GM12865 (cell line): ENCODE data around the gene CEACAM1.
A peak's percentile ranks its signal among the peaks of the same experiment; 100 is the strongest.
"Not testable (repeated sequence)": the region's sequence is repeated elsewhere in the genome, so short reads cannot be mapped to it uniquely, and the experiment has no call there.

Source experiments
- DNase-seq: peaks from one replicate; pipeline ENCODE4 v3.0.0; 2010; ENCODE audit warnings: low read depth
- H3K4me3 ChIP-seq: 2 replicates; pipeline ENCODE4 v1.5.1; 2011; ENCODE audit warnings: mild to moderate bottlenecking, low read depth, low read length, control low read depth
- CTCF ChIP-seq: IDR thresholded peaks from 2 replicates; pipeline ENCODE4 v1.5.1; 2011; ENCODE audit warnings: low read length, control low read depth, low read depth, inconsistent platforms; ENCODE audit not compliant: insufficient read depth; ENCODE audit errors: missing control alignments

The CEACAM1 gene

GRCh38 chr19:42487798-42488178 is 40.5 kb downstream of the CEACAM1 start:
- no peak for TF ChIP-seq CTCF
- no peak for DNase-seq
- H3K4me3 ChIP-seq: no peak overlapping the region

GRCh38 chr19:42487032-42487797 is 41.1 kb downstream of the CEACAM1 start:
- no peak for TF ChIP-seq CTCF
- DNase-seq: no peak
- no peak overlapping the region for H3K4me3 ChIP-seq

- not testable (repeated sequence) for DNase-seq, H3K4me3 ChIP-seq
Measured at GRCh38 chr19:42485036-42485435, 43.2 kb downstream of the CEACAM1 start.

DNA sequence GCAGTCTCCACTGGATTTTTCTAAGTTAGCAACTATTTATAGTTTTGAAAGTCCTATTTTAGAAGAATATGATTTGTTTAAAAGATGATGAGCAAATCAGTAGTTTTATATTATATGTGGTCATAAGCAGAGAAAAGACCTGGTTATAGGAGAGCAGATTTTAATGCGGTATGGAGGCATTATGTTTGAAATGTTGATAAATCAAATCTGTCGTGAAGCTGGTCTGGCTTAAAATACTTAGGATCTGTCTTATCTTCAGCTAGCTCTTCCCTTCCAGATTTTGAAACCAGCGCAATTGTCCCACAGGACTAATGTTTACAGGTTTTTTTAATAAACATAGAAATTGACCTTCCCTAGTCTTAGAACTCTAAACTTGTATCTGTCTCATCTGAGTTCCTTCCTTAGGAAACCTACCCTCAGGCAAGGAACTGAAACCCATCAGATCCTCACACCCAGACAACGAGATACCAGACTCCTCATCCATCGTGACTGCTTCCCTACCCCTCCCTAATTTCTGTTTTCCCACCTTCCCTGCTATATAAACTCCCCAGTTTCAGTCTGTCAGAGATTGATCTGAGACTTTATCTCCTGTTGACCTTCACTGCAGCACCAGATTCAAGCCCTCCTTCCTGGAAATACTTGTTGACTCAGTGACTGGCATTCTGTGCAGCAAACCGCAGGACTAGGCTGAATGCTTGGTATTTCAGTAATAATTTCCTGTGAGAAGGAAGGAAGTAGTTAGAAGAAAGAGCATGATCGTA is 47.8 kb downstream of the CEACAM1 start:
- no peak overlapping the region for H3K4me3 ChIP-seq
- TF ChIP-seq CTCF: no peak
- peak; percentile 19 for DNase-seq

DNA sequence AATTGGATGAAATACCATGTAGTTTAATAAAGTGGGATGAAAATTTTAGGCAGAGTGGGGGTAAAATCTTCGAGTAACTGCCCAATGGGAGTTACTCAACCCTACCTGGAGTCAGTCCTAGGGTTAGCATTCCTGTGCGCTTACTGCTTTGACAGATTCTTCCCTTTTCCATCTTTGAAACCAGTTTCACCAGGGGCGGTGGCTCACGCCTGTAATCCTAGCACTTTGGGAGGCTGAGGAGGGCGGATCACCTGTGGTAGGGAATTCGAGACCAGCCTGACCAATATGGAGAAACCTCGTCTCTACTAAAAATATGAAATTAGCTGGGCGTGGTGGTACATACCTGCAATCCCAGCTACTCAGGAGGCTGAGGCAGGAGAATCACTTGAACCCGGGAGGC is 48.5 kb downstream of the CEACAM1 start:
- no peak for DNase-seq
- H3K4me3 ChIP-seq: no peak overlapping the region
- TF ChIP-seq CTCF: no peak

DNA sequence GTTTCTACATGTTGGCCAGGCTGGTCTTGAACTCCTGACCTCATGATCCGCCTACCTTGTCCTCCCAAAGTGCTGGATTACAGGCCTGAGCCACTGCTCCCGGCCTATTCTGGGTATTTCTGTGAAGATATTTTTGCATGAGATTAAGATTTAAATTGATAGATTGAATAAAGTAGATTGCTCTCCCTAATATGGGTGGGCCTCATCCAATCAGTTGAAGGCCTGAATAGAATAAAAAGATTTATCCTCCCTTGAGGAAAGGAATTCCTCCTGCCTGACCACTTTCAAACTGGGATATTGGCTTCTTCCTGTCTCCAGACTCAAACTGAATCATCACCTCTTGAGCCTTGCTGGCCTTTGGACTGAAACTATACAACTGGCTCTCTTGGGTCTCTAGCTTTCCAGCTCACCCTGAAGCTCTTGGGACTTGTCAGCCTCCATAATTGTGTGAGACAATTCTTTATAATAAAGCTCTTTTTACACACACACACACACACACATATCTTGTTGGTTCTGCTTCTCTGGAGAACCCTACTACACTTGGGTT is 49.4 kb downstream of the CEACAM1 start:
- no peak for TF ChIP-seq CTCF
- DNase-seq: no peak
- no peak overlapping the region for H3K4me3 ChIP-seq

DNA sequence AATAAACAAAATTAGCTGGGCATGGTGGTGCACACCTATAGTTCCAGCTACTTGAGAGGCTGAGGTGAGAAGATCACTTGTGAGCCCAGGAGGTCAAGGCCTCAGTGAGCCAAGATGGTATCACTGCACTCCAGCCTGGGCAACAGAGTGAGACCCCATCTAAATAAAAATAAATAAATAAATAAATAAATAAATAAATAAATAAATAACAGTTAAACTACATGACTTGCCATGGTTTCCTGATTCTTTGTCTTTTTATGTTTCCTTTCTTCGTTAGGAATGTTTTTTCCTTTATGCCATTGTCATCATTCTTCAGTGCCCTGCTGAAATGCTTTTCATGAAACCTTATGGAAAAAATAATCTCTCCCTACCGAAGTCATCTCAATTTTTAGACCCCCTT is 50.3 kb downstream of the CEACAM1 start:
- no peak for TF ChIP-seq CTCF
- no peak for DNase-seq
- H3K4me3 ChIP-seq: no peak overlapping the region
